ENCODE results near the gene TCF7L2. TPM values are rescaled to one million over a fixed set of nuclear protein-coding genes. Genes with fewer than 3 reads are reported as not detected.

Gene TCF7L2
- total RNA-seq, 1 donor from 2014 or later: 76.4 TPM

DNA sequence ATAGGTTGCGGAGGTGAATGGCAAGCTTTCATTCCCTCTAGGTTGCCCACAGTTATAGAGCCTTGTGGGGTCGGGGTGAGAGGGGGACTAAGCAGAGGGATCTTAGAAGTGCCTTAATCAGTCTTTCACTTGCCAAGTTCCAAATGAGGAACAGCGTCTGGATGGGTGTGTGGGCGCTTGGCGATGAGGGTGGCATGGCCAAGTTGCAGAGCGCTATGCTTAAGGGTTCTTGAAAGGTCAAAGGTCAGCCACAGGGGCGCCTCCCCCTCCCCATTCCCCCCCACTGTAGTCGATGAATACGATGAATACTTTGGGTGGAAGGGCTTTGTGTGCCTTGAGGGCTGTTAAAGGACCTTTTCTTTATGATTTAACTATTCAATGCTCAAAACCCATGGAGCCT, 185.0 kb downstream of the TCF7L2 start:
- H3K4me3 Mint-ChIP-seq: no peak overlapping the region
- TF ChIP-seq, protein P1, sequence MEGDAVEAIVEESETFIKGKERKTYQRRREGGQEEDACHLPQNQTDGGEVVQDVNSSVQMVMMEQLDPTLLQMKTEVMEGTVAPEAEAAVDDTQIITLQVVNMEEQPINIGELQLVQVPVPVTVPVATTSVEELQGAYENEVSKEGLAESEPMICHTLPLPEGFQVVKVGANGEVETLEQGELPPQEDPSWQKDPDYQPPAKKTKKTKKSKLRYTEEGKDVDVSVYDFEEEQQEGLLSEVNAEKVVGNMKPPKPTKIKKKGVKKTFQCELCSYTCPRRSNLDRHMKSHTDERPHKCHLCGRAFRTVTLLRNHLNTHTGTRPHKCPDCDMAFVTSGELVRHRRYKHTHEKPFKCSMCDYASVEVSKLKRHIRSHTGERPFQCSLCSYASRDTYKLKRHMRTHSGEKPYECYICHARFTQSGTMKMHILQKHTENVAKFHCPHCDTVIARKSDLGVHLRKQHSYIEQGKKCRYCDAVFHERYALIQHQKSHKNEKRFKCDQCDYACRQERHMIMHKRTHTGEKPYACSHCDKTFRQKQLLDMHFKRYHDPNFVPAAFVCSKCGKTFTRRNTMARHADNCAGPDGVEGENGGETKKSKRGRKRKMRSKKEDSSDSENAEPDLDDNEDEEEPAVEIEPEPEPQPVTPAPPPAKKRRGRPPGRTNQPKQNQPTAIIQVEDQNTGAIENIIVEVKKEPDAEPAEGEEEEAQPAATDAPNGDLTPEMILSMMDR (IDR thresholded peaks at IDR 0.05; ENCODE audit: unreplicated experiment): no peak

DNA sequence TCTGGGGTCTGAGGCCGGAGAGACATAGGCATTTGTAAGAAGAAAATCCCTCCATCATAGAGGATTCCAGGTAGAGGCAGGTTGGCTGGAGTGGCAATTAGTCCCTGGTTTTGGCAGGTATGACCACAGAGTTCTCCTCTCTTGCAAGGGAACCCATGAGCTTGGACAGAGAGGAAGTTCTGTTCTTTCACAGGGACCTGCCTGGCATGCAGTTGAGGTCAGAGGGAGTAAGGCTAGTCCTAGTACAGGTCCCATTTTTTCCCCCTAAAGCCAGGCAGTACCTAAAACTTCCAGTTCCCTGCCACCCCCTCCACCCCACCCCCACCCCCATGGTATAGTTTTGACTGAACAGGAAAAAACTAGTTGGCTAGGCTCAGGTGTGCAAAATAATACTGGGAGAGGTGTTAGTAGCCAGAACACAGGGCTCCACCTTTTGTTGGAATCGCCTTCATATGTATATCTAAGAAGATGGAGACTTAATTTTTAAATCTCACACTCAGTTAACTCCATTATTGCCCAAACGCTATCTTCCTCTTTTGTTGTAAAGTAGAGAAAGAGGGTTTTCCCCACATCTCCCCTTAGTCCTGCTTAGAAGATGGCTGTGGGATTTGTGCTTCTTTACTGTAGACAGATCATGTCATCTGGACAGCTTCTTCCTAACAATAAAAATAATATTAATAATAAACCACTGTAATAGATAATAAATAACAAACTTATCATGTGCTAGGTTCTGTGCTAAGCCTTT, 188.1 kb downstream of the TCF7L2 start:
- TF ChIP-seq, protein P1 (IDR thresholded peaks at IDR 0.05; ENCODE audit: unreplicated experiment): no peak
- Mint-ChIP-seq H3K9me3 (no peaks in the 10 kb centered on the region), H3K36me3 (peaks cover 4% of the 10 kb centered on the region), H3K27ac (no peak overlapping the region), H3K4me1 (peaks cover 39% of the 10 kb centered on the region), H3K4me3 (no peak overlapping the region), H3K27me3 (ENCODE audit: low read depth) (no peaks in the 10 kb centered on the region)
- no peak for DNase-seq (ENCODE audit: low spot score in 2 of 2, unreplicated experiment in 2 of 2)

More for the DNA sequence above, 185.0 kb downstream of the TCF7L2 start:
- no peaks in the 10 kb centered on the region for H3K9me3 Mint-ChIP-seq
- no peaks in the 10 kb centered on the region for H3K36me3 Mint-ChIP-seq
- no peaks in the 10 kb centered on the region for H3K27me3 Mint-ChIP-seq (ENCODE audit: low read depth)
- DNase-seq (ENCODE audit: low spot score in 2 of 2, unreplicated experiment in 2 of 2): no peak
- peaks cover 40% of the 10 kb centered on the region for H3K4me1 Mint-ChIP-seq
- no peak overlapping the region for H3K27ac Mint-ChIP-seq

DNA sequence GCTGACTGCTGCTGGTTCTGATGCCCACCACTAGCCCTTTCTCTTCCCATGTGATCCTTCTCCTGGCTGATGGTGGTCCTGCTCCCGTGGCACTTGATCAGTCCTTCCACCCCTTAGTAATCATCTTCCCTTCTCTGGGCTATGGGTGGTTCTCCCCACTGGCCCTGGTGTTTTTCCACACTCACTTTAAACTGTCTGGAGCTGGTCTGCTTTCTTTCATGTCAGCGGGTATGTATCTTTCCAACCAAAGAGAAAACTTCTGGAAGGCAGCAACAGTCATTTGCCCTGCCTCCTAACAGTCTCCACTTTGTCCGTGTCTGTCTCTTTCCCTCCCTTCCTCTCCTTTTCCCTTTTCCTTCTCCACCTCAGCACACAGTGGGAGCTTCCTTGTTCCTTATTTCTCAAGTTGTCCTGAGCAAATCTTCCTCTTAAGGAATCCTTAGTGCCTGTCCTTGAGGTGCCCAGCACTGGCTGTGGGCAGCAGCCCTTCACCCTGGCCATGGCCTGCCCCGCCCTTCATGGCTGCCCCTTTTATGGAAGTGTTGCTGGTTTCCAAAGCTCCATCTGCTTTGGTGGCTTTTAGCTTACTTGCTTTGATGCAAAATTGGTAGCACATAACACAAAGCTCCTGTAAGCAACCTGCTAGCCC, 189.0 kb downstream of the TCF7L2 start:
- TF ChIP-seq, protein P1 (IDR thresholded peaks at IDR 0.05; ENCODE audit: unreplicated experiment): no peak
- peaks cover 11% of the 10 kb centered on the region for H3K36me3 Mint-ChIP-seq
- no peak overlapping the region for H3K4me3 Mint-ChIP-seq
- H3K27ac Mint-ChIP-seq: peak overlapping the region; percentile 52
- DNase-seq (ENCODE audit: low spot score in 2 of 2, unreplicated experiment in 2 of 2): no peak
- peaks cover 32% of the 10 kb centered on the region for H3K4me1 Mint-ChIP-seq
- H3K9me3 Mint-ChIP-seq: no peaks in the 10 kb centered on the region
- H3K27me3 Mint-ChIP-seq (ENCODE audit: low read depth): no peaks in the 10 kb centered on the region

GRCh38 chr10:113139699-113140098, 189.7 kb downstream of the TCF7L2 start:
- H3K36me3 Mint-ChIP-seq: peaks cover 14% of the 10 kb centered on the region
- no peaks in the 10 kb centered on the region for H3K9me3 Mint-ChIP-seq
- peak overlapping the region; percentile 26 for H3K27ac Mint-ChIP-seq
- no peaks in the 10 kb centered on the region for H3K27me3 Mint-ChIP-seq (ENCODE audit: low read depth)
- H3K4me3 Mint-ChIP-seq: no peak overlapping the region
- TF ChIP-seq, protein P1 (IDR thresholded peaks at IDR 0.05; ENCODE audit: unreplicated experiment): no peak
- no peak for DNase-seq (ENCODE audit: low spot score in 2 of 2, unreplicated experiment in 2 of 2)
- H3K4me1 Mint-ChIP-seq: peaks cover 32% of the 10 kb centered on the region

DNA sequence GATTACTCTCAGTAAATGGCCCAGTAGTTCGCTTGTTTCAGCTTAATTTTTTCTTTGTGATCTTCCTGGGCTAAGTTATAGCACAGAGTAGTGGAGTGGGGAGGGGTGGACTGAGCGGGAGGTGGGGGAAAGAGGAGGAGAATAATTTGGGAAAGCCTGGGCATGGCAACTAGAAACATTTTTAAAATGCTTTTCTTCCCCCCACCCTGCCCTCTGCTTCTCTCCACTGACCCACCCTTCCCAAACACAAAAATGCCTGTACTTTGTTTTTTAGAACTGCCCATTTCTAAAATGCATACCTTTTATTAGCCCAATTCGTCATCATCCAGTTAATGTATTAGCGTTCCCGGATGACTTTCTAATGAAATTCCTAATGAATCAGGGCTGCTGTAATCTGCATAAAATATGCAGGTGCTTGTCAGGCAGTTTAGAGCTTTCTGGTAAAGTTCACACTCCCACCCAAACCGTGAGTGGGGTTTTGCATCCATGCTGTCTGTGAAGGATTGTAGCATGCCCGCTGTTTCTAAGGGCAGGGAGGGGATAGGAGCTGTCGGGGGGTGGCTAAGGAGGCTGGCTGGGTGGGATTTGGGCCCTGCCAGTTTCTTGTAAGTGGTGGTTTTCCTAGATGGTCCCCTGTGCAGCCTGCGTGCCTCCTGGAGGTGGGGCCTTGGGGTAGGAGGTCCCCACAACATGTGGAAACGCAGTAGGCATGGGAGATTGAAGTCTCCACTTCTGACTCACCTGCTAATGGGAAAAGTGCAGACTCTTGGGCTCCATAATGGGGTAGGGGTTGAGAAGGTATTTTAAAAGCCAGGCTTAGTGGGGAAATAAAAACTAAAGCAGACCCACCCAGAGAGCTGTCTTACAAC, 190.3 kb downstream of the TCF7L2 start:
- H3K4me3 Mint-ChIP-seq: no peak overlapping the region
- no peaks in the 10 kb centered on the region for H3K9me3 Mint-ChIP-seq
- H3K4me1 Mint-ChIP-seq: peaks cover 32% of the 10 kb centered on the region
- peak overlapping the region; percentile 26 for H3K27ac Mint-ChIP-seq
- TF ChIP-seq, protein P1 (IDR thresholded peaks at IDR 0.05; ENCODE audit: unreplicated experiment): no peak
- H3K27me3 Mint-ChIP-seq (ENCODE audit: low read depth): no peaks in the 10 kb centered on the region
- no peak for DNase-seq (ENCODE audit: low spot score in 2 of 2, unreplicated experiment in 2 of 2)
- peaks cover 16% of the 10 kb centered on the region for H3K36me3 Mint-ChIP-seq

Measured in mesothelial cell of epicardium (in vitro differentiated cells).